Coronary artery (tissue), 2 donors: ENCODE data around the gene KATNIP.

Source experiments
- DNase-seq: peaks from one replicate; pipeline ENCODE4 v3.0.0-alpha.2; 2017; ENCODE audit warnings: low spot score
- H3K27ac ChIP-seq, 2 donors: fragments of 200-600 bp; sonication (generic); one replicate each; pipeline ENCODE4 v1.5.1; 2016 to 2019
- H3K4me3 ChIP-seq: fragments of 200-600 bp; sonication (generic); 2 replicates; pipeline ENCODE4 v1.5.1; 2016; ENCODE audit warnings: mild to moderate bottlenecking, moderate library complexity
- TF ChIP-seq, protein P1 (sequence below): fragments of 200-600 bp; sonication (generic); IDR thresholded peaks from one replicate; pipeline ENCODE4 v1.5.1; 2019; ENCODE audit warnings: antibody characterized with exemption

The KATNIP gene

DNA sequence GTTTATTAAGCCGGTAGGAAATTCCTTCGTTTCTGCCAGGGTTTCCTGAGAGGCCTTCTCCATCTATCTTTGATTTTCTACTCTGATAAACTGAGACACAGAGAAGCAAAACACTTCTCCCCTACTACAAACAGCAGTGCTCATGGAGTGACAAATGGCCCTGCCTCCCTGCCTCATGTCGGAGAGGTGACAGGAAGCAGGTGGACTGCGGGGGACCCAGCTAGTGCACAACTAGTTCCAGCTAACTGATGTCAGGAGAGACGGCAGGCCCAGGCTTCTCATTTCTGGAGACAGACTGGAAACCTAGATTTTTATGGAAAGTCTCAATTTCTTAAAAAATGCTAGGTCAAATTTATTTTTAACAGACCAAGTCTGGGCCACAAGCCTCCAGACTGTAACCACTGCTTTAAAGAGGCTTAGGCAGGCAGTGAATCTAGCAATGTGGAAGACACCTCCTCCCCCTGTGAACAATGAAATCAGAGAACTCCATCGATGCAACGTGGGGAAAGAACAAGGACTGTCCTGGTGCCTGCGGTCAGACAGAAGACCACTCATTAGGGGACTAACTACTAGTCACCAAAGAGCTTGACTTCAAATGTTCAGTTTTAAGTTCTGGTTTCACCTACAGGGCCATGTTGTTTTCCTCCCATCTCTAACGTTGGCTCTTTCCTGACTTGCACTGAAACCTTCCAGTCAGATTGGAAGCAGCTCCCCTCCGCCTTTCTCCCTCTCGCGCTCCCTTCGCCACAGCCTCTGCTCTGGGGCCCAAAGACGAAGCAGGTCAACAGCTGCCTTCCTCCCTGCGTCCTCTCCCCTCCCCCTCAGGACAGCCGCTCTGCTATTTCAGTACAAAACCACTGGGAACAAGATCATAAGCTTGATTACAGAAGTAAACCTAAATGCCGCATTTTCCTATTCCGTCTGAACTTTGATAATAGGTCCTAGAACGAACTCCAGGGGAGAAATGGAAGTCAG is 17.8 kb upstream of the KATNIP start:
- DNase-seq: no peak
- TF ChIP-seq, protein P1, sequence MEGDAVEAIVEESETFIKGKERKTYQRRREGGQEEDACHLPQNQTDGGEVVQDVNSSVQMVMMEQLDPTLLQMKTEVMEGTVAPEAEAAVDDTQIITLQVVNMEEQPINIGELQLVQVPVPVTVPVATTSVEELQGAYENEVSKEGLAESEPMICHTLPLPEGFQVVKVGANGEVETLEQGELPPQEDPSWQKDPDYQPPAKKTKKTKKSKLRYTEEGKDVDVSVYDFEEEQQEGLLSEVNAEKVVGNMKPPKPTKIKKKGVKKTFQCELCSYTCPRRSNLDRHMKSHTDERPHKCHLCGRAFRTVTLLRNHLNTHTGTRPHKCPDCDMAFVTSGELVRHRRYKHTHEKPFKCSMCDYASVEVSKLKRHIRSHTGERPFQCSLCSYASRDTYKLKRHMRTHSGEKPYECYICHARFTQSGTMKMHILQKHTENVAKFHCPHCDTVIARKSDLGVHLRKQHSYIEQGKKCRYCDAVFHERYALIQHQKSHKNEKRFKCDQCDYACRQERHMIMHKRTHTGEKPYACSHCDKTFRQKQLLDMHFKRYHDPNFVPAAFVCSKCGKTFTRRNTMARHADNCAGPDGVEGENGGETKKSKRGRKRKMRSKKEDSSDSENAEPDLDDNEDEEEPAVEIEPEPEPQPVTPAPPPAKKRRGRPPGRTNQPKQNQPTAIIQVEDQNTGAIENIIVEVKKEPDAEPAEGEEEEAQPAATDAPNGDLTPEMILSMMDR: no peak
- Histone ChIP-seq H3K27ac (no peak overlapping the region), H3K4me3 (no peak overlapping the region)

DNA sequence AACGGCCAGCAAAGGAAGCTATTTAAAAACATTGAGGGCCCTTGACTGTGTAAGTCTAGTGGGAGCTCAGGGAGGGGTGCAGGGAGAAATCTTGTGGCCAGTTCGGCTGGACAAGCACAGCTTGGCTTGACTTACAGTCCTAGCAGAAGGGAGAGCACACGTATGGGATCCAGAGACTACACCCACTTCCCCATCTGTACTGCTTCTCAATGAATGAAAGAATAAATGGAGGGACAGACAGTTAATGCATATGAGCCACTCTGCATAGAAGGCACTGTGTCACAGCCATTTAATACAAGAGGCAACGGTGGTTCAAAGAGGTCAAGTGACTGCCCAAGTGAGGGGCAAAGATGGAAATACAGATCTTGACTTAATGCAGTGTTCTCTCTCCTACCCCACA is 15.7 kb upstream of the KATNIP start:
- H3K4me3 ChIP-seq: no peak overlapping the region
- no peak overlapping the region for H3K27ac ChIP-seq
- no peak for DNase-seq
- TF ChIP-seq, protein P1: no peak

DNA sequence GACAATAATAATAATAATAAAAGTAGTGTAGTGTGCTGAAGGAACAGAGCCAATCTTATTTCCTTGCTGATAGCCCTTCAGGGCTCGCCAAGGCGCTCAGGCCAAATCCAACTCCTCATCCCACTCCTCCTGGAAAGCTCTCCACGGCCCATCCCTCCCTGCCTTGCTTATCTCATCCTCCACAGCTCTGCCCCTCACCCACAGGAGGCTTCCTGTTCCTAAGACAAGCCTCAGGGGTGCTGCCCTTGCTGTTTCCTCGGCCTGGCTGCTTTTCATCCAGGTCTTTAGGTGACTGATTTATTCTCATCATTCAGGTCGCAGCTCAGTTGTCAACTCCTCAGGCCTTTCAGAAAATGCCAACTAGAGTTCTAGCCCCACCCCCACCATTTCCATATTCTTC is 11.4 kb upstream of the KATNIP start:
- TF ChIP-seq, protein P1: no peak
- no peak for DNase-seq
- H3K4me3 ChIP-seq: no peak overlapping the region
- no peak overlapping the region for H3K27ac ChIP-seq

DNA sequence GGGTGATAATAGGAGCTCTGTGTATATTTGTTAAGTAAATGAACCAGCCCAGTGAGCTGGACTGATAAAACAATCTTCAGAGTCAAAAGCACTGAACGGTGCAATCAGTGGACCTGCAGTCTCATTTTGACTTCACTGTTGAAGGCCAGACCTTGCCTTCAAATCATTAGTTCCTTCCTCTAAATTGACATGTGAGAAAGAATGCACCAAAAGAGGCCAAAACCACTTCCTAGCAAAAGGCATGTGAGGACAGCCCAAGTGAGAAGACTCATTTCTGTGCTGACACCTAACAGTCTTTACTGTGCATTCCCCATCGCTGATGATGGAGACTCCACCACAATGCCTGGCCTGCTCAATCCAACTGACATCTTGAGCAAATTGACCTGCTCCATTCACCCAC is 10.8 kb upstream of the KATNIP start:
- Histone ChIP-seq H3K4me3 (no peak overlapping the region), H3K27ac (no peak overlapping the region)
- TF ChIP-seq, protein P1: no peak
- DNase-seq: no peak

DNA sequence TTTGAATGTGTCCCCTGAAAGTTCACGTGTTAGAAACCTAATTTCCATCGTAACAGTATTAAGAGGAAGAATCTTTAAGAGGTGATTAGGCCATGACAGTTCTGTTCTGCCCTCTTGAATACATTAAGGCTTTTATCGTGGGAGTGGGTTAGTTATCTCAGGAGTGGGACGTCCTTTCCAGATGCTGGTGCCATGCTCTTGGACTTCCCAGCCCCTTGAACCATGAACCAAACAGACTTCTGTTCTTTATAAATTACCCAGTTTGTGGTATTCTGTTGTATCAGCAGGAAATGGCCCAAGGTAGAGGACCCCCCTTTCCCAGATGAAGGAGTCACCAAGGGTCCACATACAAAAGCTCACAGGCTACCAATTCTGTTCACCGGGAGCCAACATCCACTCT is 10.3 kb upstream of the KATNIP start:
- DNase-seq: no peak
- no peak overlapping the region for H3K4me3 ChIP-seq
- TF ChIP-seq, protein P1: no peak
- no peak overlapping the region for H3K27ac ChIP-seq

DNA sequence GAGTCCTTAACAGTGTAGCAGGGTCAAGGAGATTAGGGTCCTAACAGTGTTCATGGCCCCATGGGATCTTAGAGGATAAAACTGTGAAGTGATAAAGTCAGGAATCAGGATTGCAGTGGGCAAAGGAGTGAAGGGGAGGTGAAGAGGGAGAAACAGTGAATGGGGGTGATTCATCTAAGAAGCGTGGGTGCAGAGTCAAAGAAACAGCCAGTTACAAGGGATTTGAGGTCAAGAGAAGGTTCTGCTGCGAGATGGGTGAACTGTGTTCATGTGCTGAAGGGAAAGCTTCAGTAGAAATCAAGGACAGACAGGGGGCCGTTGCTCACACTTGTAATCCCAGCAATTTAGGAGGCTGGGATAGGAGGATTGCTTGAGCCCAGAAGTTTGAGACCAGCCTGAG is 6.1 kb upstream of the KATNIP start:
- Histone ChIP-seq H3K27ac (no peak overlapping the region), H3K4me3 (no peak overlapping the region)
- TF ChIP-seq, protein P1: no peak
- DNase-seq: no peak

DNA sequence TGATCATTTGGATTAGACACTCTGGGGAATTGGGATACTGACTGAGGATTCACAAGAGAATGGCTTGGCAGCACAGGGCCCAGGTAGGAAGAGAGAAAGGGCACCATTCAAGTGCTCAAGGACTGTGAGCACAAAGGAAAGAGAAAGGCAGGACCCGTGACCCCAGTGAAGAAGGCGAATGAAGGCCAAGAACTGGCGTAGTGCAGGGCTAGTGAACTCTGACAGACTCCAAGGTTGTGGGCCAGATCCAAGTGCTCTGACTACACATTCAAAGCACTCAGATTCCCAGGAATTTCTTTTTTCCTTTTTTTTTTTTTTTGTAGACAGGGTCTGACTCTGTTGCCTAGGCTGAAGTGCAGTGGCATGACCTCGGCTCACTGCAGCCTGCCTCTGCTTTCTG is 5.3 kb upstream of the KATNIP start:
- H3K27ac ChIP-seq: no peak overlapping the region
- no peak overlapping the region for H3K4me3 ChIP-seq
- TF ChIP-seq, protein P1: no peak
- no peak for DNase-seq
